GM21360 (cell line): Measurements from ENCODE around the gene SCUBE1.

Experiments
- ATAC-seq: cut with Tn5 transposase; IDR thresholded peaks from one replicate; pipeline ENCODE4 v1.9.1; 2021; ENCODE audit warnings: mild to moderate bottlenecking, moderate library complexity; ENCODE audit not compliant: unreplicated experiment

The SCUBE1 gene

DNA sequence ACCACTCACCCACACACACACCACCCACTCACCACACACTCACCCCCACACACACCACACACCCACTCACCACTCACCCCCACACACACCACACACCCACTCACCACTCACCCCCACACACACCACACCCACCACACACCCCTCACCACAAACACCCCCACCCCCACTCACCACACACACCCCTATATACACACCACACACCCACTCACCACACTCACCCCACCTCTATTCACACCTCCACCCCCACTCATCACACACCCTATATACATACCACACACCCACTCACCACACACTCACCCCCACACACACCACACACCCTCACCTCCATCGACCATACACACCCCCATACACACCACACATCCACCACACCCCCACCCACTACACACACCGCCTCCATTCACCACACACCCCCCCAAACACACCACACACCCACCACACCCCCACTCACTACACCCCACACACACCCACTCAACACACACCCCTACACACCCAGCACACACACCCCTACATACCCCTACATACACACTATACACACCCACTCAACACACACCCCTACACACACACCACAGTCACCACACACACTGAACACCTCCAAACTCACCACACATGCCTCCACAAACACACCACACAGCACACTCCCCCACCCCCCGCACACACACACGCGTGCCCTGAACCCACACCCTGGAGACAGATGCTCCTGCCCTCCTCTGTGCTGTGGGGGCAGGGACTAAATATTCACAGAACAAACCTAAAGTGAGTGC is 137.2 kb downstream of the SCUBE1 start:
- ATAC-seq = no peak

DNA sequence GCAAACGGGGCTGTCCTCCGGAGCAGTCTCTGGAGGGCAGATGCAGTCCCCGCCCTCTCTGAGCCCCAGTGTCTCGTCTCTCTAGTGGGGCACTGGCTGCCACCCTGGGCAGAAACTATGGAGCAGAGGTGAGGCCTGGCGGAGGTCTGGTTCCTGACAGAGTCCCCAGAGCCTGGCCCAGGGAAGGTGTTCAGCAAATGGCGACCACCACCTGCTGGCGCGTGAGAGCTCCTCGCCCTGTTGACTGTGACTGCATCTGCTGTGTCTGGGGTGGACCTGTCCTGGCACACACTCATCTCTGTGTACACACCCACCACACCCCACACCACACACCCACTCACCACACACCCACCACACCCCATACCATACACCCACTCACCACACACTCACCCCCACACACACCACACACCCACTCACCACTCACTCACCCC is 137.9 kb downstream of the SCUBE1 start:
- no peak for ATAC-seq

- ATAC-seq = no peak
These were observed 139.6 kb downstream of the SCUBE1 start for GRCh38 chr22:43203471-43203981.

- no peak for ATAC-seq
These were observed 140.3 kb downstream of the SCUBE1 start for GRCh38 chr22:43202756-43203410.

GRCh38 chr22:43202326-43202725 is 140.8 kb downstream of the SCUBE1 start:
- no peak for ATAC-seq

DNA sequence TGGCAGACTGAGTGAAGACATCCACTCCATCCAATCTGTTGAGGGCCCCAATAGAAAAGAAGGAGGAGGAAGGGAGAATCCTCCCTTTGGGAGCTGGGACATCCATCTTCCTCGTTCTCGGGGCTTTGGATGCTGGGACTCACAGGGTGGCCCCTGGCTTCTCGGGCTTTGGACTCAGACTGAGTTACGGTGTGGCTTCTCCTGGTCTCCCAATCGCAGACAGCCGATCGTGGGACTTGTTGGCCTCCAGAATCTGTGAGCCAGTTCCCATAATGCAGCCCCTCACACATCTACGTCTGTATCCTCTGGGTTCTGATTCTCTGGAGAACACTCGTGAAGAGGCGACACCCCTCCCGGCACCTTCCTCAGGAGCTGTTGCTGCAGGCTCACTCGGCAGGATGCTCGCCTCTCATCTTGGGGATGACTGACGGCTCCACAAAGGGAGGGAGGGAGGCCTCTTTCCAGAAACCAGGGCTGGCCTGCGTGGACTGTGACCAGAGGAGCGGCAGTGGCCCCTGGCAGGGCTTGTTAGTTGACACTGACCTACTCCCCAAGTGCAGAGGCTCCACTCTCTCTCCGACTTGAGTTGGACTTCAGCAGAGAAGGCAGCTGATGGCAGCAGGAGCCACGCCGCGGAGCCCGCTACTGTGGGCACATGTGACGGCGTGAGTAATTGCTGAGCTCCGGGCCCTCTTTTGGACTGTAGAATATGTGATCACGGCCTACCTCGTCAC is 141.5 kb downstream of the SCUBE1 start:
- ATAC-seq = no peak

DNA sequence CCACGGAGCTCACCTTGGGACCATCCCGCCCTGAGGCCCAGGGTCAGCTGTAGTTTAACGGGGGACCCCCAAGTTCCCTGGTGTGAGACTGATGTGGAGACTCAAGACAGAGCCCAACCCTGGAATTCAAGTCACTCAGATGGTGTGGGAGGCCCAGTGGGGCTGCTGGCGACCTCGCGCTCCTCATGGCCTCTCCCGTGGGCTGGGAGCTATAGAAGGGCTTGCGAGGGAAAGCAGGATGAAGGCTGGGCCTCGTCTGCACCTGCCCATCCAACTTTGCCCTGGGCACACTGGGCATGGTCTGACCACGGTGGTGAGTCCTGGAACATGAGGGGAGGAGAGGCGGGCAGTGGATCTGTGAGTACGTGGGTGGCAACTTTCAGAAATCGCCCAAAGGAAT is 142.6 kb downstream of the SCUBE1 start:
- ATAC-seq = no peak

- ATAC-seq = no peak
These were observed 143.1 kb downstream of the SCUBE1 start for GRCh38 chr22:43200031-43200430.

GRCh38 chr22:43199541-43199940 is 143.6 kb downstream of the SCUBE1 start:
- ATAC-seq = no peak

DNA sequence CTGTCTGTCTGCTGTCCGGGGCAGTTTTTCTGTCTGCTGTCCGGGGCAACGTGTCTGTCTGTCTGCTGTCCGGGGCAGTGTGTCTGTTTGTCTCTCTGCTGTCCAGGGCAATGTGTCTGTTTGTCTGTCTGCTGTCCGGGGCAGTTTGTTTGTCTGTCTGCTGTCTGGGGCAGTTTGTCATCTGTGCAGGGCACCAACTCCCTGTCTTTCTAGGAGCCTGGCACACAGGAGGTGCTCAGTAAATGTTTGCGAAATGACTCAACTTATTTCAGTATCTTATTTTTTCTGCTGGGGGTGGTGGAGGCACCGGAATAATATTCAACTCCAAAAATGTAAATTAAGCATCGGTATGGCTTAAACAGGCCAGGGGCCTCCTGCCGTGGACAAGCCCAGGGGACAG is 144.2 kb downstream of the SCUBE1 start:
- no peak for ATAC-seq

DNA sequence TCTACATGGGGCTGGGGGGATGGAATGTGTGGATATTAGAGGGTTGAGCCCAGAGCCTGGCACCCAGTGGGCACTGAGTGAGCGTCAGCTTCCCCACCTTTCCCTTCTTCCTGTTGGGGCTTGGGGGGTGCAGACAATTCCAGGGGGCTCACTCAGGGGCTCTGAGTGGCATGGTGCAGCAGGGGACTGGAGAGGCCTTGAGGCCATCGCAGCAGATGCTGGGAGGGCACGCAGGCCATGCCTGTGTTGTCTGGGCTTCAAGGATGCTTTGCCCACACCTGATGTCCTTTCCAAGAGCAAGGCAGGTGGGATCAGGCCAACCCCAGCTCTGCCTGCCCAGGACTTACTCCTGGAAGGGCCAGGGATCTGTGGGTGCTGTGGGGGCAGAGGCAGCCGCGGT is 145.0 kb downstream of the SCUBE1 start:
- ATAC-seq = no peak

- no peak for ATAC-seq
These were observed 145.8 kb downstream of the SCUBE1 start for GRCh38 chr22:43197271-43197941.

DNA sequence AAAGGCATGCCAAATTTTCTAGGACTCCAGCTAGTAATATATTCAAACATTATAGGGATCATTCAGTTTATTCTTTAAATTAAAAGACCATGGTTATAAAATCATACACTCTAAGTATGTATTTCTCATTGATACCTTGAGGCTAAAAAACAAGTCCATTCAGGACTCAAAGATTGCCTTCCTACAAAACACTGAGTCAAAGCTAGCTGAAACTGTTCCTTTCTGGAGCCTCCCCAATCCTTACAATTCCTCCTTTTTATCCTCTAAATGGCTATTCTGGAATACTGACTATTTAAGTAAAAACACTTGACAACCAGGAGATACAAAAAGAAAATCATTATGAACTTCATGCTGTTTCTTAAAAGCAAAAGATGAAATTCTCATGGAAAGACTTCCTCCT is 151.3 kb downstream of the SCUBE1 start:
- no peak for ATAC-seq

- no peak for ATAC-seq
These were observed 154.2 kb downstream of the SCUBE1 start for GRCh38 chr22:43188829-43189545.

GRCh38 chr22:43187171-43188099 is 155.7 kb downstream of the SCUBE1 start:
- peak; percentile 80 for ATAC-seq

GRCh38 chr22:43186272-43187170 is 156.7 kb downstream of the SCUBE1 start, which contains the start of gene TTLL12:
Gene TTLL12, minus strand, starts transcription at chr22:43187134. Its CDS starts 65 bp downstream, at chr22:43187069.
- ATAC-seq = peak; percentile 41

GRCh38 chr22:43185860-43186261 is 157.3 kb downstream of the SCUBE1 start:
- no peak for ATAC-seq
